Measurements from ENCODE around the gene TSTD1. TPM values are rescaled to one million over a fixed set of nuclear protein-coding genes. Genes with fewer than 3 reads are reported as not detected.

TSTD1 gene
- total RNA-seq, 6 donors from 2014 or later: 56.2 to 170 (median 113) TPM

DNA sequence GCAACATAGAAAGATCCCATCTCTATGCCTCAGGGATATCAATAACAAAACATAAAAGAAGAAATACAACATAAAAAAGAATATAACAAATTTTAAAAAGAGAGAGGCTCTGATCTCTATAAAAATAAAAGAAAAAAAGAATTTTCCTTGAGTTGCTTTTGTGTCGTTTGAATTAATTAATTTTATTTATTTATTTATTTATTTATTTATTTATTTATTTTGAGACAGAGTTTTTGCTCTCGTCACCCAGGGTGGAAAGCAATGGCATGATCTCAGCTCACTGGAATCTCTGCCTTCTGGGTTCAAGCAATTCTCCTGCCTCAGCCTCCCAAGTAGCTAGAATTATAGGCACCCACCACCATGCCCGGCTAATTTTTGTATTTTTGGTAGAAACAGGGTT is 26.3 kb downstream of the TSTD1 start:
- Histone ChIP-seq H3K27ac (peak overlapping the region; percentile 91 to 96 (median 92)), H3K9me3 (no peaks in the 10 kb centered on the region), H3K27me3 (no peaks in the 10 kb centered on the region), H3K4me1 (peaks cover 69 to 94% (median 71%) of the 10 kb centered on the region in 4 donors), H3K36me3 (peaks cover 0 to 6% (median 0%) of the 10 kb centered on the region in 4 donors), H3K4me3 (no peak overlapping the region)
- DNase-seq (no peak), ATAC-seq (ENCODE audit: low FRiP score in 2 of 2) (no peak)
- WGBS, 2 donors: 78 to 89% methylated on average over 3 of the region's 3 CpGs
- TF ChIP-seq, protein P1, sequence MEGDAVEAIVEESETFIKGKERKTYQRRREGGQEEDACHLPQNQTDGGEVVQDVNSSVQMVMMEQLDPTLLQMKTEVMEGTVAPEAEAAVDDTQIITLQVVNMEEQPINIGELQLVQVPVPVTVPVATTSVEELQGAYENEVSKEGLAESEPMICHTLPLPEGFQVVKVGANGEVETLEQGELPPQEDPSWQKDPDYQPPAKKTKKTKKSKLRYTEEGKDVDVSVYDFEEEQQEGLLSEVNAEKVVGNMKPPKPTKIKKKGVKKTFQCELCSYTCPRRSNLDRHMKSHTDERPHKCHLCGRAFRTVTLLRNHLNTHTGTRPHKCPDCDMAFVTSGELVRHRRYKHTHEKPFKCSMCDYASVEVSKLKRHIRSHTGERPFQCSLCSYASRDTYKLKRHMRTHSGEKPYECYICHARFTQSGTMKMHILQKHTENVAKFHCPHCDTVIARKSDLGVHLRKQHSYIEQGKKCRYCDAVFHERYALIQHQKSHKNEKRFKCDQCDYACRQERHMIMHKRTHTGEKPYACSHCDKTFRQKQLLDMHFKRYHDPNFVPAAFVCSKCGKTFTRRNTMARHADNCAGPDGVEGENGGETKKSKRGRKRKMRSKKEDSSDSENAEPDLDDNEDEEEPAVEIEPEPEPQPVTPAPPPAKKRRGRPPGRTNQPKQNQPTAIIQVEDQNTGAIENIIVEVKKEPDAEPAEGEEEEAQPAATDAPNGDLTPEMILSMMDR (IDR thresholded peaks at IDR 0.05): no peak
- TF ChIP-seq POLR2A (IDR thresholded peaks at IDR 0.05) (no peak), POLR2AphosphoS5 (IDR thresholded peaks at IDR 0.05) (no peak), EP300 (IDR thresholded peaks at IDR 0.05) (no peak)

DNA sequence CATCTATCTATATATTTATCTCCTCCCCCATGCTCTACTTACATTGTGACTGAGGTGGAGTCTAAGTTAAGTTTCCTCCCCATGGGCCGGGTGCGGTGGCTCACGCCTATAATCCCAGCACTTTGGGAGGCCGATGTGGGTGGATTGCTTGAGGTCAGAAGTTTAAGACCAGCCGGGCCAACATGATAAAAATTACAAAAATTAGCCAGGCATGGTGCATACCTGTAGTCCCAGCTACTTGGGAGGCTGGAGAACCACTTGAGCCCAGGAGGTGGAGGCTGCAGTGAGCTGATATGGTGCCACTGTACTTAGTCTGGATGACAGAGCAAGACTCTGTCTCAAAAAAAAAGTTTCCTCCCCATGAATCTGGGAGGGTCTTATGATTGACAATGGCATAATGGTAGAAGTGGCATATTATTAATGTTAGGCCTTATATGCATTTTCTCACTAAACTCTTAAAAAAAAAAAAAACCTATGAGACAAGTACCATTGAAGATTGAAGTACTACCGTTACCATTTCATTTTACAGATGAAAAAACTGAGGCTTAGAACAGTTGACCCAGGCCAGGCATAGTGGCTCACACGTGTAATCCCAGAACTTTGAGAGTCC is 29.1 kb downstream of the TSTD1 start:
- Histone ChIP-seq H3K4me1 (peaks cover 51 to 83% (median 60%) of the 10 kb centered on the region in 4 donors), H3K9me3 (no peaks in the 10 kb centered on the region), H3K27me3 (no peaks in the 10 kb centered on the region), H3K36me3 (peaks cover 0 to 6% (median 0%) of the 10 kb centered on the region in 4 donors), H3K27ac (peak overlapping the region; percentile 7 to 65 (median 44)), H3K4me3 (no peak overlapping the region)
- DNase-seq: no peak
- WGBS, 2 donors: 64 to 94% methylated on average over 7 of the region's 7 CpGs
- TF ChIP-seq, protein P1 (IDR thresholded peaks at IDR 0.05): no peak
- TF ChIP-seq POLR2A (IDR thresholded peaks at IDR 0.05) (no peak), EP300 (IDR thresholded peaks at IDR 0.05) (no peak)
- no peak for ATAC-seq (ENCODE audit: low FRiP score in 2 of 2)

DNA sequence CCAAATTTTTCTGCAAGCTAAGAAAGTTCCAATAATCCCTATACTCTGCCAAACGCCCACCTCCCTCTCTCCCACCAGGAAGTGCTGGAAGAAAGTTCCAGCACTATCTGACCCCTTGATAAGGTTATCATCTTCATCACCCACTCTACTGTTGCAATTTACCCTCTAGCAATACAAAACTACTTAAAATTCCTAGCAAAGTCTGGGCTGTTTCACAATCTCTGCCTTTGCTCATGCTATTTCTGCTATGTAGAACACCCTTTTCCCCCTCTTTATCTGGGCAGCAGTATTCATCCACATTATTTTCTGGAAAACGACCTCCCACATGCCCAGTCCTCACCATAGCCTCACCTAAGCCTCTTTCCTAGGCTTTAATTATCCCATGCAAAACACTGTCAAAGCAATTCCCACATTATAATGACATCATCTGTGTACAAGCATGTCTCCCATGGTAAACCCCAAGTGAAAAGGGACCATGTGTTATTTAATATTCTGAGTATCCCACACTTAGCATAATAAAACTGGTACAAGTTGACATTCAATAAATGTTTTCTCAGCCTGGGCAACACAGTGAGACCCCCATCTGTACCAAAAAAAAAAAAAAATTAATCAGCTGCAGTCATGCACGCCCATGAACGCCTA is 29.8 kb downstream of the TSTD1 start:
- Histone ChIP-seq H3K4me3 (no peak overlapping the region), H3K36me3 (peaks cover 0 to 6% (median 0%) of the 10 kb centered on the region in 4 donors), H3K27me3 (no peaks in the 10 kb centered on the region), H3K4me1 (peaks cover 44 to 78% (median 53%) of the 10 kb centered on the region in 4 donors), H3K27ac (peak overlapping the region; percentile 7 to 65 (median 37)), H3K9me3 (no peaks in the 10 kb centered on the region)
- DNase-seq: no peak
- no peak for ATAC-seq (ENCODE audit: low FRiP score in 2 of 2)
- TF ChIP-seq, protein P1 (IDR thresholded peaks at IDR 0.05): no peak
- TF ChIP-seq EP300 (IDR thresholded peaks at IDR 0.05) (peak in 2 of 4 donors; percentile 2 to 5), POLR2A (IDR thresholded peaks at IDR 0.05) (no peak), POLR2AphosphoS5 (IDR thresholded peaks at IDR 0.05) (peak in 1 of 2 donors; percentile 27)
- 67 to 70% methylated on average over 4 of the region's 4 CpGs for WGBS, 2 donors

DNA sequence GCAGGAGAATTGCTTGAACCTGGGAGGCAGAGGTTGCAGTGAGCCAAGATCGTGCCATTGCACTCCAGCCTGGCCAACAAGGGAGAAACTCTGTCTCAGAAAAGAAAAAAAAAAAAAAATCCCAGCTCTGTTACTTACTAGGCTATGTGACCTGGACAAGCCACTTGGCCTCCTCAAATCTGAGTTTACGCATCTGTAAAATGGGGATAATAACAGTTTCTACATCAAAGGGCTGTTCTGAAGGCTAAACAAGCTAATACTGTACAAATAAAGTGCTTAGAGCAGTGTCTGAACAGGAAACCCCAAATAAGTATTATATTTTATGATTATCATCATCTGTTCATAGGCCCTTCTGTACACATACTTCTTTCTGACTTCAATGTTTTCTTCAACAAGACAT is 31.4 kb downstream of the TSTD1 start:
- WGBS, 2 donors: 93 to 97% methylated on average over 2 of the region's 2 CpGs
- Histone ChIP-seq H3K27me3 (no peaks in the 10 kb centered on the region), H3K9me3 (no peaks in the 10 kb centered on the region), H3K4me3 (no peak overlapping the region), H3K4me1 (peaks cover 27 to 72% (median 40%) of the 10 kb centered on the region in 4 donors), H3K36me3 (peaks cover 0 to 6% (median 0%) of the 10 kb centered on the region in 4 donors), H3K27ac (peak overlapping the region in 1 of 4 donors; percentile 27)
- DNase-seq (no peak), ATAC-seq (ENCODE audit: low FRiP score in 2 of 2) (no peak)
- TF ChIP-seq, protein P1 (IDR thresholded peaks at IDR 0.05): no peak
- no peak for TF ChIP-seq POLR2AphosphoS5 (IDR thresholded peaks at IDR 0.05)
- no peak for TF ChIP-seq EP300 (IDR thresholded peaks at IDR 0.05)
- no peak for TF ChIP-seq POLR2A (IDR thresholded peaks at IDR 0.05)
